Gastroesophageal sphincter (tissue), 4 donors: ENCODE measurements around the gene KCNMA1. TPM values are rescaled to one million over a fixed set of nuclear protein-coding genes. Genes with fewer than 3 reads are reported as not detected.

Source experiments
- ATAC-seq: fragments of 150-250 bp; one replicate; pipeline ENCODE4 v1.9.1; 2016; ENCODE audit warnings: mild to moderate bottlenecking, moderate library complexity
- H3K27ac ChIP-seq, 4 donors: fragments of 200-600 bp; sonication (generic) in 3 of 4; 1 replicate in 3 of 4; 2 replicates in 1 of 4; pipeline ENCODE4 v1.5.1; 2016 to 2019
- H3K27me3 ChIP-seq: fragments of 200-600 bp; sonication (generic); one replicate; pipeline ENCODE4 v1.5.1; 2019
- H3K36me3 ChIP-seq, 2 donors: fragments of 200-600 bp; sonication (generic); one replicate each; pipeline ENCODE4 v1.5.1; 2019; ENCODE audit warnings: control low read depth in 1 of 2
- H3K4me1 ChIP-seq, 3 donors: fragments of 200-600 bp; sonication (generic); 1 replicate in 2 of 3; 2 replicates in 1 of 3; pipeline ENCODE4 v1.5.1; 2016 to 2019; ENCODE audit warnings: control low read depth in 2 of 3
- H3K4me3 ChIP-seq, 2 donors: fragments of 200-600 bp; sonication (generic); one replicate each; pipeline ENCODE4 v1.5.1; 2019; ENCODE audit warnings: mild to moderate bottlenecking in 1 of 2, moderate library complexity in 1 of 2
- H3K9me3 ChIP-seq, 3 donors: fragments of 200-600 bp; sonication (generic); one replicate each; pipeline ENCODE4 v1.5.1; 2017 to 2019; ENCODE audit warnings: control low read depth in 2 of 3
- EP300 ChIP-seq: sonication (generic); formaldehyde crosslinking; IDR thresholded peaks from one replicate; pipeline ENCODE4 v1.6.1; 2017; ENCODE audit warnings: antibody characterized with exemption, mild to moderate bottlenecking
- POLR2A ChIP-seq, 2 donors: fragments of 450-650 bp; IDR thresholded peaks; one replicate each; pipeline ENCODE4 v1.6.1; 2017; ENCODE audit warnings: antibody characterized with exemption in 2 of 2, mild to moderate bottlenecking in 2 of 2, moderate library complexity in 1 of 2
- POLR2AphosphoS5 ChIP-seq: sonication (generic); formaldehyde crosslinking; IDR thresholded peaks from one replicate; pipeline ENCODE4 v1.6.1; 2017; ENCODE audit warnings: antibody characterized with exemption
- WGBS, 2 donors: methylation state at CpG; one replicate each; pipeline ENCODE4 v1.1.5; 2018; ENCODE audit warnings: low coverage in 1 of 2; 5-methylcytosine and 5-hydroxymethylcytosine counted together
- total RNA-seq, 4 donors: library from RNA; depleted of rRNA; stranded (reverse); fragments of >200 nt; gene quantifications; one replicate each; pipeline ENCODE4 v1.1.0, GENCODE V29; 2016
- TF ChIP-seq, protein P1 (sequence below), 4 experiments: fragments of 200-600 bp in 2 of 4; fragments of 450-650 bp in 2 of 4; sonication (generic) in 1 of 4; IDR thresholded peaks; one replicate each; pipeline ENCODE4 v1.5.1; 2017 to 2019; ENCODE audit warnings: antibody characterized with exemption in 4 of 4, mild to moderate bottlenecking in 2 of 4, moderate library complexity in 2 of 4

Gene KCNMA1
- total RNA-seq, 4 donors from 2014 or later = 168 to 389 (median 323) TPM

DNA sequence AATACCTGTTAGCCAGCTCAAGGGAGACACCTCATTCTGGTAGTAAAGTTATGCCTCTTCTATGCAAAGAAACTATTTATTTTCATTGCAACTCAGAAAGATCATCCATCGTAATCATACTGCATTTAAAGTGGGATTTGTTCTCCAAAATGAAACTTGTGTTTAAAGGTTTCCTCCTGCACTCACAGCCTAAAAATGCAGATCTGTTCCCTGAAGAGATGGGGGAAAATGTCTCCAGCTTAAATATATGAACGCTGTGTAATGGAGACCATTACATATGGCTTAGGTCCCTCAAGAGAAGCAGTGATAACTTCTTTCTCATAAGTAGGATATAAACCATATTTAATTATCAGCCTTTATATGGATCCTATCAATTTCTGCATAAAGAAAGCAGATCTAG, 665.1 kb downstream of the KCNMA1 start:
- H3K4me3 ChIP-seq = no peak overlapping the region
- H3K36me3 ChIP-seq = peaks cover 0 to 13% of the 10 kb centered on the region in 2 donors
- H3K4me1 ChIP-seq = no peaks in the 10 kb centered on the region
- 73 to 84% methylated on average over 2 of the region's 2 CpGs for WGBS, 2 donors
- H3K9me3 ChIP-seq = no peaks in the 10 kb centered on the region
- no peak overlapping the region for H3K27ac ChIP-seq
- H3K27me3 ChIP-seq = no peaks in the 10 kb centered on the region
- no peak for ATAC-seq
- no peak for TF ChIP-seq POLR2A (IDR thresholded peaks at IDR 0.05)
- TF ChIP-seq EP300 = no peak
- TF ChIP-seq, protein P1, sequence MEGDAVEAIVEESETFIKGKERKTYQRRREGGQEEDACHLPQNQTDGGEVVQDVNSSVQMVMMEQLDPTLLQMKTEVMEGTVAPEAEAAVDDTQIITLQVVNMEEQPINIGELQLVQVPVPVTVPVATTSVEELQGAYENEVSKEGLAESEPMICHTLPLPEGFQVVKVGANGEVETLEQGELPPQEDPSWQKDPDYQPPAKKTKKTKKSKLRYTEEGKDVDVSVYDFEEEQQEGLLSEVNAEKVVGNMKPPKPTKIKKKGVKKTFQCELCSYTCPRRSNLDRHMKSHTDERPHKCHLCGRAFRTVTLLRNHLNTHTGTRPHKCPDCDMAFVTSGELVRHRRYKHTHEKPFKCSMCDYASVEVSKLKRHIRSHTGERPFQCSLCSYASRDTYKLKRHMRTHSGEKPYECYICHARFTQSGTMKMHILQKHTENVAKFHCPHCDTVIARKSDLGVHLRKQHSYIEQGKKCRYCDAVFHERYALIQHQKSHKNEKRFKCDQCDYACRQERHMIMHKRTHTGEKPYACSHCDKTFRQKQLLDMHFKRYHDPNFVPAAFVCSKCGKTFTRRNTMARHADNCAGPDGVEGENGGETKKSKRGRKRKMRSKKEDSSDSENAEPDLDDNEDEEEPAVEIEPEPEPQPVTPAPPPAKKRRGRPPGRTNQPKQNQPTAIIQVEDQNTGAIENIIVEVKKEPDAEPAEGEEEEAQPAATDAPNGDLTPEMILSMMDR (IDR thresholded peaks at IDR 0.05) = no peak
- no peak for TF ChIP-seq POLR2AphosphoS5

- TF ChIP-seq POLR2A (IDR thresholded peaks at IDR 0.05) (no peak), EP300 (no peak), POLR2AphosphoS5 (no peak)
- TF ChIP-seq, protein P1 (IDR thresholded peaks at IDR 0.05) = no peak
- H3K4me1 ChIP-seq = no peaks in the 10 kb centered on the region
- H3K4me3 ChIP-seq = no peak overlapping the region
- H3K36me3 ChIP-seq = peaks cover 0 to 21% of the 10 kb centered on the region in 2 donors
- 72 to 82% methylated on average over 2 to 8 of the region's 8 CpGs for WGBS, 2 donors
- no peak overlapping the region for H3K27ac ChIP-seq
- no peaks in the 10 kb centered on the region for H3K9me3 ChIP-seq
- H3K27me3 ChIP-seq = no peaks in the 10 kb centered on the region
- no peak for ATAC-seq
Observed at GRCh38 chr10:76971547-76972170, 665.9 kb downstream of the KCNMA1 start.

DNA sequence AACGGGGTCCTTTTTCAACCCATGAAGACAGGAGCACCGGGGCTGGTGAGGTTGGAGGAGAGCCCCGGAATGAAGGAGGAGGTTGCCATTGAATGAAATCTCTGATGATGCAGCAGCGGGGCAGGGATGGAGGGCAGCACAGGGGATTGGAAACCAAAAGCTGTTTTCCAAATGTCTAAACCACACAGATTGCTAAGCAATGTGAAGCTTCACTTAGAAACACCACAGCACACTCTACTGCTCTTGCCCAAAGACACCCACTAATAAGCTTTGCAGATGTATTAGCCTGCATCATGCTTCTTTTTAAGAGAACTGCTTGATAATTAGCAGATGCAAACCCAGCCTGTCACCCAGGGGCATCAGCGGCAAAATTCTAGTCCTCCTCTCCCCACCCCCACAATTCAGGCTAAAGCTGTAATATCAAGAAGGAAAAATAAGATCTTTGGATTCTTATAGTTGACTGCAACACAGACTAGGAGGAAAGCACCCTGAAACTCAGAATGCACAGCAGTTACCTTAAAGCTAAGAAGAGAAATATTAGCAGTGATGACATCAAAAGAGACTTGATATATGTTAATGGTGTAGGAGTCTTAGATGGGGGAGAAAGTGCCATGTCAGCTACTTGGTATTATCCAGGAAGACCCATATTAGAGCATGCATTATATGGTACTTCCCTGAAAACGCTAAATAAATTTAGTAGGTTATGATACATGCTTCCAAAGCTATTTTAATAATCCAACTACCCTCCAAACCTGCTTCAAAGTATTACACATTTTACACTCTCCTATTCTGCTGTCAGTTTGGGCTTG, 666.7 kb downstream of the KCNMA1 start:
- no peak overlapping the region for H3K4me3 ChIP-seq
- no peaks in the 10 kb centered on the region for H3K27me3 ChIP-seq
- 74 to 86% methylated on average over 2 of the region's 6 CpGs for WGBS, 2 donors
- H3K9me3 ChIP-seq = no peaks in the 10 kb centered on the region
- TF ChIP-seq POLR2AphosphoS5 (no peak), POLR2A (IDR thresholded peaks at IDR 0.05) (no peak), EP300 (no peak)
- TF ChIP-seq, protein P1 (IDR thresholded peaks at IDR 0.05) = no peak
- ATAC-seq = no peak
- no peak overlapping the region for H3K27ac ChIP-seq
- H3K36me3 ChIP-seq = peaks cover 0 to 24% of the 10 kb centered on the region in 2 donors
- H3K4me1 ChIP-seq = no peaks in the 10 kb centered on the region

GRCh38 chr10:76969366-76969948, 668.2 kb downstream of the KCNMA1 start:
- TF ChIP-seq POLR2AphosphoS5 (no peak), EP300 (no peak), POLR2A (IDR thresholded peaks at IDR 0.05) (no peak)
- TF ChIP-seq, protein P1 (IDR thresholded peaks at IDR 0.05) = no peak
- Histone ChIP-seq H3K4me1 (no peaks in the 10 kb centered on the region), H3K36me3 (peaks cover 0 to 30% of the 10 kb centered on the region in 2 donors), H3K27ac (no peak overlapping the region), H3K9me3 (no peaks in the 10 kb centered on the region), H3K27me3 (no peaks in the 10 kb centered on the region), H3K4me3 (no peak overlapping the region)
- WGBS, 2 donors = 77 to 88% methylated on average over 5 to 9 of the region's 9 CpGs
- no peak for ATAC-seq
